ENCODE data around the gene COMMD3.
"Not testable (repeated sequence)": the region's sequence is repeated elsewhere in the genome, so short reads cannot be mapped to it uniquely, and the experiment has no call there.

COMMD3 gene

DNA sequence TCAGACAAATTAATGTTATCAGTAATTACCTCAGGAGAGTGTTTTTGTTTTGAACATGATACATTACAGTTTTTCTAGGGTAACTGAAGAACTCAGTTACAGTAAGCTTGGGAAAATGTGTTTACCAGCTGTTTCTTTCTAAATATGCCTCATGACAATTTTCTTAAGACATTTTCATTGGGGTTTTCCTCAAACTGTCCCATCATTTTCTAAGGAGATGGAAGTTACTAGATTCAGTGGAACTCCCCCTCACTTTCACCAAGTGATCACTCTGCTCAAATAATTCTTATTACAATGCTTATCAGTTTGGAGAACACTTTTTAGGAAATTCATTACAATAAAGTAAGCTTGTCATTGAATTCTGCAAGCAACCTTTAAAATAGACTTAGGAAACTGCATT is 22.7 kb downstream of the COMMD3 start:
- no peak for DNase-seq

DNA sequence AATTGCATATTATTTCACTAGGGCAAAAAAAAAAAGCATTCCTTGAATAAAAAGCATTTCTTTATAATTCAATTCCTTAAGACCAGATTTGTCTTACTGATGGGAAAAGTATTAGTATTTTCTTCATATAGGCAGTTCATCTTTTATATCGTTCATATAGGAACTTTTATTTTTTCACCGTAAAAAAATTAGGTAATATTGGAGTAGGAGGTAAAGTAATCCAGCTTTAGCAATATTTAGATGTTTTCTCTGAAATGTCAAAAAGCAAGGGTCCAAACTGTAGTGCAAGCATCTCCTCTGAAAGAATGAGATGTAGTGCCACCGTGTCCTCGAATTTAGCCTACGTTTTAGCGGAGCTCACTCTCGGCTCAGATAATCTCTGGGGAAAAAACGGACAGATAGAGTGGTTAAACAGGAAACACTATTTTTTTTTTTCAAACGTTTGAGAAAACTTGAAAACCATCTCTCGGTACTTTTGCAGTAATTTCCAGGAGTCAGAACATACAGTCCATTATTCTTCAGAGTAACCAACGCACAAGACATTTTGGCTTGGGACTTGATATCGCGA is 23.7 kb downstream of the COMMD3 start:
- DNase-seq = no peak

DNA sequence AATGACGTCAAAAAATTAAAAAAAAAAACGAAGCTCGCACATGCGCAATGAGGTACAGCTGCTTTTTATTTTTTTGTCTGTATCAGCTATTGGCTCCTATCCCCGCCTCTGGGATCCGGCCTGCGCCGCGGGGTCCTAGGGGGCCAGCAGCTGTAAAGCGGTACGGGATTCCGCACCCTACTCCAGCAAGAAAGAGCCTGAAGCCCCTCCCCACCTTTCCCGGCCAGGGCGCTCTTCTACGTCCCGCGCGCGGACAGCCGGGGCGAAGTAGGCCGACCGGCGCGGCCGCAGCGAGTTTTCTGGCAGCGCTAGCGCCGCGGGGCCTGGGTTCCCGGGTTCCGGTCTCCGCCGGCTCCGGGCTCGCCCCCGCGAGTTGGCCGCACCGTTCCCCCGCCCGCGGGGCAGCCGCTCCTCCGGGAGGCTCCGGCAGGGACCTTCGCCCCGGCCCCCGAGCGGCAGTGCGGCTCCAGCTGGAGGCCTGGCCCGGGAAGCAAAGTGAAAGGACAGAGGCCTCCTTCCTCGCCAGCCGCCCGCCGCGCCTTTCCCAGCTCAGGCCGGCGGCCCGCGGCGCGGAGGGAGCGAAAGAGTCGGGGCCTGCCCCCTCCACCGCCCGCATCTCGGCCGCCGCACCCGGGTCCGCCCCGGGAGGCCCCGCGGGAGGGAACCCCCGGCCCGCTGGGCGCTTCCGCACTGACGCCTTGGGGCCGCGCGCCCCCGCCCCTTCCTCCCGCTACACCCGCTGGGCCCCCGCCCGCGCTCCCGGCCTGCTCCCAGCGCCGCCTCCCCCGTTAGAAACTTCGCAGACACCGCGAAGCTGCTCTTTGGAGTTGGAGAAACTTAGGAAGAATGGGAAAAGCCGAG is 24.4 kb downstream of the COMMD3 start:
- DNase-seq = peak in 13 of 14 donors; percentile 21 to 87 (median 70)

DNA sequence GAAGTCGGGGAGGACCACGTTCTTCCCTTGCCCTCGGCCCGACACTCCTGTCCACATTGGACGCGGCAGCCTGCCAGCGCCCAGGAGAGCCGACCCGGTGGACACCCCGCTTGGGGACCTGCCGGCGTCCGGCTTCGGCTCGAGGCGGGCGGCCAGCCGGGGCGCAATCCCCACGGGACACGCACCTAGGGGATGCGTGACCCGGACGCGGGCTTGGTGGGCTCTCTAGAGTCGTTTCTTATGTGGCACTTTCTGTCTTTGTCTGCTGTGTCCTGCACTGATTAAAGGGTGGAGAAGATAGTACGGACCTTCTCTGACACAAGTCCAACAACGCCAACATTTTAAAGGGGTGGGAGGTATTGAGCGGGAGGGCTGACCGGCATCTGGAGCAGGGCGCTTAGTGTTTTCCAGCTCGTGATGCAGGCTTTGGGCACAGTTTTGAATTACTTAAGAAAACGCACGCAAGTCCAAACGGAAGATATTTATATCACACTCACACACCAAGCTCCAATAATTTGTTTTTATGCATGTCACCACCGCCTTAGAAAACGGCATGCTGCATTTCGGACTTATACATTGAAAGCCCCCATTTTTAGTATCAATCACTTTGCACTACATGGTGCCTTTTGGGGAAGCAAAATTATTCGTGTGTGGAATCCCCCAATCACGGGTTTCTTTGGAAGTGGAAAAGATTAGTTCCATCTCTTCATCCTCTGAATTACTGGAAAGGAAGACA is 25.2 kb downstream of the COMMD3 start:
- peak in 1 of 14 donors; percentile 18 for DNase-seq

DNA sequence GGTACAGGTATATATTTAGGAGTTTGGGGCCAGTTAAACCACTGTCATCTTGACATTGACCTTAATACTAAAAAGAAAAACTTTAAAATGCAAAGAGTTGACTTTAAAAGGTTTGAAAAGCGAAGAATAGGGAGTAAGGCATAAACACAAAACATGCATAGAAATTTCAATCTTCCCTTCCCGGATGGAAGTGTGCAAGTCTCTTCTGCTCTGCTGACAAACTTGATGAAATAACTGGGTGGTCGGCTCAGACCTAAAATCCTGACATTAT is 25.7 kb downstream of the COMMD3 start:
- no peak for DNase-seq

DNA sequence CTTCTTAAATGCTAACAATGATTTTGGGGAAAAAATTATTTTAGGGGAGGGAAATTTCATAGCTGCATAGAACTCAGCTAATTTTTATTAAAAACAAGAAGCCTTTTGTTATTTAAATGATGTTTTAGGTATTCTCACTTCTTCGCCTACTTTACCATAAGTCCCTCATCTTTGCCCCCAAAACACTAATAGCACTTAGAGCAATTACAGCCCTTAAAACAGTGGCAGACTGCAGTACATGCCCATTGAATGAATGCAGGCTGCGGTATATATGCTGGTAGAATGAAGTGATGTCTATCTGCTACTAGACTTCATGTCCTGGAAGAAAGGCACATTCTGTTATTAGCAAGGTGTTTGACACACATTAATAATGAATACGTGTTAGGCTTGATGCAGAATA is 26.2 kb downstream of the COMMD3 start:
- no peak for DNase-seq

DNA sequence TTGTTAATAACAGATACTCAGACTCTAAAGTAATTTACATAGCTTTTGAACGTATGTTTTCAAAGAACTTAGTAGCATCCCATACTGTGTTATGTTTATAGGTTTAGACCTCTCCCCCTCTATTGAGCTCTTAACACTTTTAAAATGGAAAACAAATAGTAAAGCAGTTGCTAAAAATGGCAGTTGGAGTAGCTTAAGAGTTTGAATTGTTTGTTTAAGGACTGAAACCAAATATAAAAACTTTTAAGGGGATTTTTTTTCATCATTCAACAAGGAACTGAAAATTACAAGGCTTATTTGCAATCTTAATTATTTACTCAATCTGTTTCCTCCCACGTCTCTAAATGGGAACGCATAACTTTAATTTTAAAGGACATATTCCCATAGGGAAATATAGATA is 27.5 kb downstream of the COMMD3 start:
- no peak for DNase-seq

DNA sequence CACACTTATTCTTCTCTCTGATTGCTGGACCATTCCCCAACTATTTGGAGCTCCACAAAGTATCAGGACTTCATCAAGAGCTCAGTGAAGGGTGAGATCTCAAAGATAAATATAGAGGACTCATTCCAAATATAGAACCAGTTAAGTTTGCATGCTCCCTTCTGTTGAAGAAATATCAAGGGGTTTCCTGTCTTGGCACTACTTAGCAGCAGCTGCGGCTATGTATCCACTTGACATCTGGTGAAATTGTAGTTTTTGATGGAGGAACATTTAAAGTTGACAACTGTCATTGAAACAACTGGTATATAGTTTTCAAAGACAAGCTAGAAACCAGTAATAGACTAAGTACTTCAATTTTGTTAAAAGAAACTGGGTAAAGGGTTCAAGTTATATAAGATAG is 28.1 kb downstream of the COMMD3 start:
- DNase-seq = no peak

DNA sequence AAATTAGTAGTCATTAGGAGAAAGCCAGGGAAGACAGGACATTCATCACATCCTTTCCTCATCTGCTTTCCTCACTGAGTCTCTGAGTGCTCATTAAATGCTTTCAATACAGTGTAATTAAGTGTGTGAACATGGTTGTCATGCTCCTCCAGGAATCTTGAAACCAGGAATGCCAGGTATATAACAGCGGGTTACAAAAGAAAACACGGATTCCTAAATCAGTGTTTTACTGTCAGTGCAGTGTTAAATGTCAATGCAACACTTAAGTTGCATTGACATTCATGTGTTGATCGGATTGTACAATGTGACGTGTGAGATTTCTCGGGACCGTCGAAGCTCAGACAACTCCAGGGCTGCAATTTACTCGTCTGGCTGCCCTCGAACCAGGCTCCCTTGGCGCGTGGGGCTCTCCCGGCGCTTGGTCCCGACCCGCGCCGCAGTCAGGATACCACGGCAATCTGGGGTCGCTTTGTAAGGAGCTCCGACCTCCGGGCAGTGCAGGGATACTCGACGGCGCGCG is 28.7 kb downstream of the COMMD3 start:
- DNase-seq = no peak

DNA sequence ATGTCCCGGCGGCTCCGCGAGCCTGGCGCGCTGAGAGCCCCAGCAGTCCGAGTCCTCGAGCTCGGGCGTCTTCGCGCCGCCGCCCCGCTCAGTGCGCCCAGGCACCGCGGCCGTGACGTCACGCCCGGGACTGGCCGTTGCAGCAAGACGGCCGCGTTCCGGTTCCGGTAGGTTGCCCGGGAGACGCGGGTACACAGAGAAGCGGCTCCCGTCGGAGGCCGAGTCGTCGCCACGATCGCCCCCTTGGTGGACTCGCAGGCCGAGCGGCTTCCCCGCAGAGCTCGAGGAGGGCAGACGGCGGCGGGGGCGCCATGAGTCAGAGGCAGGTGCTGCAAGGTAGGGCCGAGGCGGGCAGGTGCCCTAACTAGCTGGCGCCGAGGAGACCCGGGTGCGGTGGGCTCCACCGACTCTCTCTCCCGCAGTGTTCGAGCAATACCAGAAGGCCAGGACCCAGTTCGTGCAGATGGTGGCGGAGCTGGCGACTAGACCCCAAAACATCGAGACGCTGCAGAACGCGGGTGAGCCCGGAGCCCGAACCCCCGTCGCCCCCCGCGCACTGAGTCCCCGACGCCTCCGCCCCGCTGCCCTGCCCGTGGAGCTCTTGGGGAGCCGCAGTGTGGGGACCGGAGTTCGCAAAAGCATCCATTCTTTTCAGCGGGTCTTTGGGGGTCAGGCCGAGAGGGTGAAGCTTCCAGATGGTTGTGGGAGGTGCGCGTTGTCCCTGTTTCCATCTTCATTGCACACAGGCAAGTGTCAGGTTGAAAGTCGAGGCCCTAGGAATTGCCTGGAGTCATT is 29.3 kb downstream of the COMMD3 start, which contains the start of gene SPAG6:
SPAG6 (plus strand) TSS at position 196 of the 795 bp plus-strand sequence; CDS start at position 312, 116 bp downstream.
- DNase-seq = peak in 5 of 14 donors; percentile 20 to 47 (median 39)

DNA sequence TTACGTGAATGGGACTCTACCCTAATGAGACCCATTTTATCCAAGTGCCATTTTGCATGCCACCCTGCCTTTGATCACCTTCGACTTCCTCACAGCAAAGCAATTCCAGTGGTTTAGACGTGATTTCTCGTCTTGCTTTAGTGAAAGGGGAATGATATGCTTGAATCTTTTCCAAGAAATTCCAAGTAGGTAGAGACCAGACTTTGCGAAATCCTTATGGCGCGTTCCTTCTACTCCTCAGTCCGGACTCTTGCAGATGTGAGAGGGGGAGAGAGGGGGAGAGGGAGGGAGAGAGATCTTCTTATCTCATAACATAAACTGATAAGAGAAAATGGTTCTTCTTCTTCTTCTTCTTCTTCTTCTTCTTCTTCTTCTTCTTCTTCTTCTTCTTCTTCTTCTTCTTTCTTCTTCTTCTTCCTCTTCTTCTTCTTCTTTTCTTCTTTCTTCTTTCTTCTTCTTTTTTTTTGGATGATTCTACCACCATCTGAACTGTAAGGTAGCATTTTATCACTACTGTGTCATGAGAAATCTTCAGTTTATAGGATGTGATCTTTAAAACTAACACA is 30.0 kb downstream of the COMMD3 start:
- DNase-seq = no peak

DNA sequence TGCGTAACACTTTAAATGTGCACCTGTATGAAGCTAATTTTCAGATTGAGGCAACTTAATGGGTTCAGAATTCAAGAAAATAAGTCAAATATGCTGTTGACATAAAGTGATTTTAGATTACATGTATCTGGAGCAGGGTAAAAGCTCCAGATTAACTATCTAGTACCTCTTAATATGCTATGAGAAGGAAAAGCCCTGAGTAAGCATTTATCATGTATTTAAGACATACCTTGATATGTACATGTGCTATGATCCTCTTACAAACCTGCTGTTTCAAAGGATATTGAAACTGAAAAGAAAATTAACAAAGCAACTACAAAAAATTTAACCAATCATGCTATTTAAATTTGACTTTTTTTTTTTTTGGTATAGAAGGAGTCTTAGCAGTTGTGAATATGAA is 33.6 kb downstream of the COMMD3 start:
- DNase-seq = no peak

DNA sequence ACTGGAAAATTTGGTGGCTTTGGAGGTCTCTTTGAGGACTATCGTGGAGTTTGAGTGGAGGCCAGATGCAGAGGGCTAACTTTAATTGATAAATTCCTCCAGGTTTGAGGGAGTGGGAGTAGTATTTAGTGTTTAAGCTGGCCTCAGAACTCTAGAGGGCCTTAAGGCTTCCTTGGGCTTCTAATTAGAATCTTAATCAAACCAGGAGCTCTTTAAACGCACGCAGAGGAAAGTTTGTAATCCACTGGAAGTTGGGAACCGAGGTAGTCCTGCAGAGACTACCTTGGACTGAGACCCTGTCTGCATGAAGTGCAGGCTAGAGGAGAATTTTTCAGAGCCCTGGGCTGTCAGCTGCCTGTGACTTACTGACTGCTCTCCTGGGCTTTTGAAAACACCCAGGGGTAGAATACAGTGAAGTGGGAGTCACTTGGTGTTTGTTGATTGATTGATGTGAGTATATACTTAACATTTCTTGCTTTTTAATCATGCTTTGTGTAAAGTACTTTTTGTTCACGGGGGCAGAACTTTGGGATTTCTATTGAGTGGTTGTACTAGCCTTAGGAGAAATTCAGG is 35.0 kb downstream of the COMMD3 start:
- DNase-seq = no peak

DNA sequence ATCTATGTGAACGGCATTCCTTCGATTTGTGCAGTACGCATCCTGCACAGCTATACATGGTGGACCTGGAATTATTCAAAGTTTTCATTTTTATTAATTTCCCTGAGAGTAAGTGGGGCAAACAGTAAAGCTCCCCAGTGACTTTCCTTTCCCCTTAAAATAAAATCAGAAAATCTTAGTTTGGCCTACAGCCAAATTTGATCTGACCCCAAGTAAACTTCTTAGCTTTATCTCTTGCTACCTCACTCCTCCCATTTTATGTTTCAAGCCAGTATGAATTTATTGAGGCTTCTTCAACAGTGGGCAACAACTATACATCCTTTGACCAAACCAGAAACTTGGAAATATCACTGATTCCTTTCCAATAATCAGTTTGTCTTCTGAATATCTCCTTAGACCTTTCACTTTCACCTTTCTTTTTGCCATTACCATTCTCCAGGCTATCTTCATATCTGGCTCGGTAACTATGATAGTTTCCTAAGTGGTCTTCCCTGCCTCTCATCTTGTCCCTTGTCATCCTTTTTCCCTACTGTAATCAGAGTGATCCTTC is 40.2 kb downstream of the COMMD3 start:
- no peak for DNase-seq

DNA sequence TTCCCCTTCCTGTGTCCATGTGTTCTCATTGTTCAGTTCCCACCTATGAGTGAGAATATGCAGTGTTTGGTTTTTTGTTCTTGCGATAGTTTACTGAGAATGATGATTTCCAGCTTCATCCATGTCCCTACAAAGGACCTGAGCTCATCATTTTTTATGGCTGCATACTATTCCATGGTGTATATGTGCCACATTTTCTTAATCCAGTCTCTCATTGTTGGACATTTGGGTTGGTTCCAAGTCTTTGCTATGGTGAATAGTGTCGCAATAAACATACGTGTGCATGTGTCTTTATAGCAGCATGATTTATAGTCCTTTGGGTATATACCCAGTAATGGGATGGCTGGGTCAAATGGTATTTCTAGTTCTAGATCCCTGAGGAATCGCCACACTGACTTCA is 41.6 kb downstream of the COMMD3 start:
- not testable (repeated sequence) for DNase-seq

DNA sequence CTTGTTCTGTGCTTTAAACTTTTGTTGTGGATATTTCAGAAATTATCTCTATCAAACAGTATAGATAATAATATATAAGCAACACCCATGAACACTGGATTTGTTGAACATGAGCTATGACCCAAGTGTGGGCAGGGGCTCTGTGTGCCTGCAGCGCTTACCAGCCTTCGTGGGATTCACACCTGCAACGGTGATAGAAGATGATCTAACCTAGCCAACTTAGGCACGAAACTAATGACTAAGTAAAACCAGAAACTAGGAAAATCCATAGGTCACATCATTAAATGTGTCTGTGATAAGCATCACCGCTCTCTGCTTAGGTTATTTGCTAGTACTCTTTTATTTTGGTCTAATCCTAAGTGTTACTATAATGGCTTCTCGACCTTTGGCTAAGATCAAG is 47.1 kb downstream of the COMMD3 start:
- no peak for DNase-seq

DNA sequence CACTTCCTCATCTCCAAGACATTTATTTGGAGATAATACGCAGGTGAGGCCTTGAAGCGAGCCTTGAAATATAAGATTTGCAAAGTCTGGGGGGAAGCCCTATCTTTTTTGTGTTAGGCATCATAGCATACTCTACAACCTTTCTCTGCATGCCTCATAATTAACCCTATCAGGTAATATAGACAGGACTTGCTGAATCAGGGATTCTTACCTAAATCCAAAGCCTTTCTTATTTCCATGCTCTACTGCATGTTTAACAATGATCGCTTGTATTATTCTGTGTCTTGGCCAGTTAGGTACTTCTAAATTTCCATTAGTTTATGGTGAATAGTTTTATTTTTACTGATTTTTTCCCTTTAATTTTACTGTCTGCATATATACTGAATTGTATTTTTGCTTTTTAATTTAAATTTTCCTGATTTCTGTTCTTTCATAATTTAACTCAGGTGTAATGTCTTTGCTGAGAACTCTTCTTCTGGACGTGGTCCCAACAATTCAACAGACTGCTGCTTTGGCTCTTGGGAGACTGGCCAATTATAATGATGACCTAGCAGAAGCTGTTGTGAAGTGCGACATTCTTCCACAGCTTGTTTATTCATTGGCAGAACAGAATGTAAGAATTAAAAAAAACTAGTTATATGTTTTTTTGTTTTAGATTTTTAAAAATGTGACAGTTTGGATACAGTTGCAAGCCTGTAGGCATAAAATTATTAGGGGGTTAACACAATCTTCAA is 48.4 kb downstream of the COMMD3 start:
- DNase-seq = no peak

DNA sequence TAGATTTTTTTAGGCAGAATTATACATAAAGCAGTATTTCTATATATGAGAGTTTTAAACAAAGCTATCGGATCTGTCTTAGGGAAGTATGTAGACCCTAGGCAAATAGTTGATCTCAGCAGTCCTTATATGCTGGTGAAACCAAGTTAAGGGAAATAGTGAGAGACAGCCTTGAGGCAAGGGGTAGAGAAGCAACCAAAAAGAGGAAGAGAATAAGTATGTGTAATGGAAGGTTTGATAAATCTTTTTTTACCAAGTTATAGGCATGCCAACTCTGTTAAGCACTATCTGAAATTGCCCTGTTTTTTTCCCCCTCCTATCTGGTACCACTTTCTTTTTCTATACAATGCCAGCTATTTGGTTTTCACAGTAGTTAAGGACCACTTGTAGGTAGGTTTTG is 49.0 kb downstream of the COMMD3 start:
- DNase-seq = no peak

DNA sequence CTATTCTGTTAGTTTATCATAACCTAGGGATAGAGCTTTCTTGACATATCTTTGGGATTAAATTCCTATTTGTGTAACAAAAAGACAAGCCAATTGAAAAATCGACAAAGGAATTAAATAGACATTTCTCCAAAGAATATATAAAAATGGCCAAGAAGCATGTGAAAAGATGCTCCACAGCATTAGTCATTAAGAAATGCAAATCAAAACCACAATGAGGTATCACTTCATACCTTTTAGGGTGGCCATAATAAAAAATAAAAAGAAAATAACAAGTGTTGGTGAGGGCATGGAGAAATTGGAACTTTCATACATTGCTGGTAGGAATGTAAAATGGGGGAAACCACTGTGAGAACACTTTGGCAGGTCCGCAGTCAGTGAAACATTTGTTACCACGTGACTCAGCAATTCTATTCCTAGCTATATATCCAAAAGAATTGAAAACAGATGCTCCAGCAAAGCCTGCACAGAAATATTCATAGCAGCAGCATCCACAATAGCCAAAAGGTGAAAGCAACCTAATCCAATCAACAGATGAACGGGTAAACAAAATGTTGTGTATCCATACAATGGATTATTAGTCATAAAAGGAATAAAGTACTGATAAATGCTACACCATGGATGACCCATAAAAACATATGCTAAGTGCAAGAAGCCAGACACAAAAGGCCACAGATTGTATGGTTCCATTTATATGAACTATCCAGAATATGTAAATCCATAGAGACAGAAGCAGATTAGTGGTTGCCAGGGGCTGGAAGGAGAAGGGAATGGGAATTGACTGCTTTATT is 49.7 kb downstream of the COMMD3 start:
- DNase-seq = no peak

DNA sequence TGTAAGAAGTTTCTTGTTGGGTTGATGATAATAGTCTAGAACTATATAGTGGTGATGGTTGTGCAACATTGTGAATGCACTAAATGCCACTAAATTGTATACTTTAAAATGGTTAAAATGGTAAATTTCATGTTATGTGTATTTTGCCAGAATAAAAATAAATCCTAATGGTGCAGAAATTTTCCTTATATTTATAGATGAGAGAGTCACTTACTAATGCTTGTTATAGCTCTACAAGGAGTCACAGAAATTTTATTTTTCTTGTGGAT is 50.2 kb downstream of the COMMD3 start:
- DNase-seq = no peak

Measured in C1 segment of cervical spinal cord (tissue), 14 donors.